SK-N-SH (cell line): ENCODE results near the gene MAMDC2. TPM values are rescaled to one million over a fixed set of nuclear protein-coding genes. Genes with fewer than 3 reads are reported as not detected.

Source experiments
- CTCF ChIA-PET: fragments of 300-600, 350-600 bp; formaldehyde crosslinking; extraction: SDS; loops from one replicate; lab custom pipeline; 2021; lab: Yijun Ruan, JAX
- POLR2A ChIA-PET: fragments of 350-600 bp; sonication (Branson Sonifier 250); formaldehyde crosslinking; extraction: SDS; loops from one replicate; lab custom pipeline; 2020; ENCODE audit warnings: antibody characterized with exemption, inconsistent platforms; lab: Yijun Ruan, JAX
- DNase-seq: peaks from one replicate; pipeline ENCODE4 v3.0.0; 2012
- H2AFZ ChIP-seq: fragments of 200-600 bp; sonication (generic); 2 replicates; pipeline ENCODE4 v1.8.1; 2016; ENCODE audit warnings: antibody characterized with exemption, mild to moderate bottlenecking, low read depth
- H3F3A ChIP-seq: fragments of 200-600 bp; sonication (generic); replicated peaks from 2 replicates; pipeline ENCODE3; 2016; ENCODE audit warnings: antibody characterized with exemption, mild to moderate bottlenecking; ENCODE audit not compliant: insufficient read depth
- H3K27ac ChIP-seq, 2 experiments: fragments of 200-500 bp in 1 of 2; fragments of 200-600 bp in 1 of 2; sonication (Bioruptor generic) in 1 of 2; sonication (generic), shearing (Covaris generic) in 1 of 2; 2 replicates each; pipeline versions ENCODE4 v1.5.1 to v1.6.1; 2014 to 2016; ENCODE audit warnings: low read depth in 2 of 2, inconsistent platforms in 1 of 2, low read length in 1 of 2, mild to moderate bottlenecking in 1 of 2, mixed read lengths in 1 of 2
- H3K27me3 ChIP-seq: fragments of 200-600 bp; sonication (generic), shearing (Covaris generic); 2 replicates; pipeline ENCODE4 v1.6.1; 2016; ENCODE audit warnings: mixed run types; ENCODE audit not compliant: insufficient read depth
- H3K36me3 ChIP-seq, 2 experiments: fragments of 200-500 bp in 1 of 2; fragments of 200-600 bp in 1 of 2; sonication (Bioruptor generic) in 1 of 2; sonication (generic) in 1 of 2; replicated peaks in 1 of 2; 2 replicates each; pipeline versions ENCODE3 to v1.5.1; 2014 to 2016; ENCODE audit warnings: low read length in 1 of 2, mild to moderate bottlenecking in 1 of 2; ENCODE audit not compliant: insufficient read depth in 2 of 2, control insufficient read depth in 1 of 2
- H3K4me1 ChIP-seq, 2 experiments: fragments of 200-500 bp in 1 of 2; fragments of 200-600 bp in 1 of 2; sonication (Bioruptor generic) in 1 of 2; sonication (generic), shearing (Covaris generic) in 1 of 2; 2 replicates each; pipeline versions ENCODE4 v1.5.1 to v1.6.1; 2014 to 2016; ENCODE audit warnings: low read depth in 1 of 2, low read length in 1 of 2, mixed run types in 1 of 2; ENCODE audit not compliant: insufficient read depth in 2 of 2, control insufficient read depth in 1 of 2
- H3K4me2 ChIP-seq: fragments of 200-600 bp; sonication (generic), shearing (Covaris generic); 2 replicates; pipeline ENCODE4 v1.6.1; 2017; ENCODE audit warnings: mixed run types
- H3K4me3 ChIP-seq, 2 experiments: fragments of 200-500 bp in 1 of 2; fragments of 200-600 bp in 1 of 2; sonication (Bioruptor generic) in 1 of 2; sonication (generic), shearing (Covaris generic) in 1 of 2; 2 replicates each; pipeline versions ENCODE4 v1.5.1 to v1.8.1; 2014 to 2016; ENCODE audit warnings: low read depth in 2 of 2, inconsistent platforms in 1 of 2, low read length in 1 of 2, mild to moderate bottlenecking in 1 of 2, mixed read lengths in 1 of 2, moderate library complexity in 1 of 2
- H3K79me2 ChIP-seq: fragments of 200-600 bp; sonication (generic); 2 replicates; pipeline ENCODE4 v1.8.1; 2017; ENCODE audit warnings: mild to moderate bottlenecking; ENCODE audit not compliant: insufficient read depth
- H3K9ac ChIP-seq: fragments of 200-600 bp; sonication (generic); 2 replicates; pipeline ENCODE4 v1.6.1; 2017; ENCODE audit warnings: mixed run types
- H3K9me2 ChIP-seq: fragments of 200-600 bp; sonication (generic); 2 replicates; pipeline ENCODE4 v1.6.1; 2017; ENCODE audit warnings: mixed run types
- H3K9me3 ChIP-seq: fragments of 200-600 bp; sonication (generic); 2 replicates; pipeline ENCODE4 v1.6.1; 2017; ENCODE audit warnings: mixed run types, mild to moderate bottlenecking, moderate library complexity
- H4K20me1 ChIP-seq: fragments of 200-600 bp; sonication (generic); 2 replicates; pipeline ENCODE4 v1.6.1; 2017; ENCODE audit warnings: mild to moderate bottlenecking, mixed run types; ENCODE audit not compliant: insufficient read depth
- CHD2 ChIP-seq: fragments of 150-350 bp; IDR thresholded peaks from 2 replicates; pipeline ENCODE4 v1.6.1; 2018; ENCODE audit warnings: low read length; ENCODE audit not compliant: partially characterized antibody
- ELF1 ChIP-seq: IDR thresholded peaks from 2 replicates; pipeline ENCODE4 v1.4.0; 2012
- EP300 ChIP-seq, 2 experiments: IDR thresholded peaks; 2 replicates each; pipeline versions ENCODE4 v1.4.0 to v1.6.1; 2012; ENCODE audit warnings: borderline replicate concordance in 1 of 2, low read depth in 1 of 2, low read length in 1 of 2
- FOSL2 ChIP-seq: IDR thresholded peaks from 2 replicates; pipeline ENCODE4 v1.4.0; 2012; ENCODE audit warnings: low read depth, mild to moderate bottlenecking, moderate library complexity, borderline replicate concordance
- FOXM1 ChIP-seq: IDR thresholded peaks from 2 replicates; pipeline ENCODE4 v1.4.0; 2012; ENCODE audit warnings: low read depth, mild to moderate bottlenecking
- GATA2 ChIP-seq: sonication (generic); formaldehyde crosslinking; IDR thresholded peaks from 2 replicates; pipeline ENCODE4 v1.5.0; 2020; ENCODE audit warnings: mild to moderate bottlenecking, missing genetic modification reagents
- NRF1 ChIP-seq: IDR thresholded peaks from 2 replicates; pipeline ENCODE4 v1.6.1; 2012; ENCODE audit warnings: low read depth, mild to moderate bottlenecking, low read length
- RAD21 ChIP-seq: IDR thresholded peaks from 2 replicates; pipeline ENCODE4 v1.6.1; 2012; ENCODE audit warnings: mild to moderate bottlenecking, low read length
- RCOR1 ChIP-seq: fragments of 150-350 bp; IDR thresholded peaks from 2 replicates; pipeline ENCODE4 v1.6.1; 2017; ENCODE audit warnings: antibody characterized with exemption, low read length
- RXRA ChIP-seq: IDR thresholded peaks from 2 replicates; pipeline ENCODE4 v1.4.0; 2012; ENCODE audit warnings: low read depth, mild to moderate bottlenecking, borderline replicate concordance
- SIN3A ChIP-seq: IDR thresholded peaks from 2 replicates; pipeline ENCODE4 v1.6.1; 2012; ENCODE audit warnings: low read depth, mild to moderate bottlenecking, low read length, moderate library complexity, borderline replicate concordance
- TAF1 ChIP-seq: IDR thresholded peaks from 2 replicates; pipeline ENCODE4 v1.6.1; 2012; ENCODE audit warnings: low read depth, mild to moderate bottlenecking, low read length, moderate library complexity, borderline replicate concordance
- YY1 ChIP-seq: IDR thresholded peaks from 2 replicates; pipeline ENCODE4 v1.4.0; 2012; ENCODE audit warnings: low read depth, mild to moderate bottlenecking
- WGBS: methylation state at CpG from one replicate; pipeline ENCODE4 v1.1.6; 2017; ENCODE audit warnings: low lambda C conversion rate; 5-methylcytosine and 5-hydroxymethylcytosine counted together
- polyA plus RNA-seq, 3 experiments: library from polyadenylated mRNA; depleted of rRNA; stranded (reverse); fragments of >200 nt; gene quantifications; 2 replicates each; pipeline ENCODE4 v1.2.3, GENCODE V29; 2012
- TF ChIP-seq, protein P1 (sequence below): IDR thresholded peaks from 2 replicates; pipeline ENCODE4; 2012
- TF ChIP-seq, protein P2 (sequence below): fragments of 150-350 bp; IDR thresholded peaks from 2 replicates; pipeline ENCODE4 v1.6.1; 2017; ENCODE audit warnings: antibody characterized with exemption, low read length, low read depth, borderline replicate concordance
- TF ChIP-seq, protein P3 (sequence below): fragments of 150-350 bp; IDR thresholded peaks from 2 replicates; pipeline ENCODE4 v1.6.1; 2016; ENCODE audit warnings: mild to moderate bottlenecking, low read depth, low read length
- TF ChIP-seq, protein P4 (sequence below): IDR thresholded peaks from 2 replicates; pipeline ENCODE4 v1.4.0; 2012; ENCODE audit warnings: low read depth, borderline replicate concordance

The MAMDC2 gene
- polyA plus RNA-seq, 1 of the 3 experiments (the other 2 are of a cell fraction): not detected

DNA sequence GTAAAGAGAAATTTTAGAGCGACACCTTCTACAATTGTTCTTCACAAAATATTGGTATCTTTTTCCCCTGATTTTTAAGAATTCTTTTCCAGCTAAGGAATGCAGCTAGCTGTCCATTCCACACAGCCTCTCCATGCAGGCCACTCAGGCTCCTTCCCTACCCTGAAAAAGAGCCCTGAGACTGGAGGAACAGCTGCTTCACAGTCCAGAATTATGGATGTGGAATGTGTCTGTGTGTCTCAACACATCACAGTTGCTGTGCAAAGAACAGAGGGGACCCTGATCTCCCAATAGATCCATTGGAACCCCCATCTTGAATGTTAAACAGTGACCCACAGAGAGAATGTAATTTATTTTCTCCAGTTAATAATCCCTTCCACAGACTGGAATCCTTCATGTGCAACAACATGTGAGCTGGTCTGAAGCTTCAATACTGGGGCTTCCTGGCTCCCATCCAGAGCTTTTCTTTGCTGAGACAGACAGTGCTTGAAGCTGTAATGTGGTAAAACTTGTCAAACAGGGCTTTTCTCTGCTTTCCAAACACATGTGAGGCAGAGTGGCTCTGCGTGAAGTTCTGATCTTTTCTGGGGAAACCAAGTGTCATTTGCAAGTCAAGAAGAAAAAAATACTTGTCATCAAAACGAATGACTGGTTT lies 161.8 kb downstream of the MAMDC2 start (continued):
- TF ChIP-seq, protein P1, sequence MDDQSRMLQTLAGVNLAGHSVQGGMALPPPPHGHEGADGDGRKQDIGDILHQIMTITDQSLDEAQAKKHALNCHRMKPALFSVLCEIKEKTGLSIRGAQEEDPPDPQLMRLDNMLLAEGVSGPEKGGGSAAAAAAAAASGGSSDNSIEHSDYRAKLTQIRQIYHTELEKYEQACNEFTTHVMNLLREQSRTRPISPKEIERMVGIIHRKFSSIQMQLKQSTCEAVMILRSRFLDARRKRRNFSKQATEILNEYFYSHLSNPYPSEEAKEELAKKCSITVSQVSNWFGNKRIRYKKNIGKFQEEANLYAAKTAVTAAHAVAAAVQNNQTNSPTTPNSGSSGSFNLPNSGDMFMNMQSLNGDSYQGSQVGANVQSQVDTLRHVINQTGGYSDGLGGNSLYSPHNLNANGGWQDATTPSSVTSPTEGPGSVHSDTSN: no peak
- TF ChIP-seq ELF1 (no peak), RCOR1 (no peak), EP300 (IDR thresholded peaks at IDR 0.05; ENCODE audit: borderline replicate concordance in 1 of 2, low read depth in 1 of 2, low read length in 1 of 2) (no peak), RAD21 (no peak)
- TF ChIP-seq, protein P2, sequence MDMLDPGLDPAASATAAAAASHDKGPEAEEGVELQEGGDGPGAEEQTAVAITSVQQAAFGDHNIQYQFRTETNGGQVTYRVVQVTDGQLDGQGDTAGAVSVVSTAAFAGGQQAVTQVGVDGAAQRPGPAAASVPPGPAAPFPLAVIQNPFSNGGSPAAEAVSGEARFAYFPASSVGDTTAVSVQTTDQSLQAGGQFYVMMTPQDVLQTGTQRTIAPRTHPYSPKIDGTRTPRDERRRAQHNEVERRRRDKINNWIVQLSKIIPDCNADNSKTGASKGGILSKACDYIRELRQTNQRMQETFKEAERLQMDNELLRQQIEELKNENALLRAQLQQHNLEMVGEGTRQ: no peak
- TF ChIP-seq, protein P3, sequence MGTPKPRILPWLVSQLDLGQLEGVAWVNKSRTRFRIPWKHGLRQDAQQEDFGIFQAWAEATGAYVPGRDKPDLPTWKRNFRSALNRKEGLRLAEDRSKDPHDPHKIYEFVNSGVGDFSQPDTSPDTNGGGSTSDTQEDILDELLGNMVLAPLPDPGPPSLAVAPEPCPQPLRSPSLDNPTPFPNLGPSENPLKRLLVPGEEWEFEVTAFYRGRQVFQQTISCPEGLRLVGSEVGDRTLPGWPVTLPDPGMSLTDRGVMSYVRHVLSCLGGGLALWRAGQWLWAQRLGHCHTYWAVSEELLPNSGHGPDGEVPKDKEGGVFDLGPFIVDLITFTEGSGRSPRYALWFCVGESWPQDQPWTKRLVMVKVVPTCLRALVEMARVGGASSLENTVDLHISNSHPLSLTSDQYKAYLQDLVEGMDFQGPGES: no peak

DNA sequence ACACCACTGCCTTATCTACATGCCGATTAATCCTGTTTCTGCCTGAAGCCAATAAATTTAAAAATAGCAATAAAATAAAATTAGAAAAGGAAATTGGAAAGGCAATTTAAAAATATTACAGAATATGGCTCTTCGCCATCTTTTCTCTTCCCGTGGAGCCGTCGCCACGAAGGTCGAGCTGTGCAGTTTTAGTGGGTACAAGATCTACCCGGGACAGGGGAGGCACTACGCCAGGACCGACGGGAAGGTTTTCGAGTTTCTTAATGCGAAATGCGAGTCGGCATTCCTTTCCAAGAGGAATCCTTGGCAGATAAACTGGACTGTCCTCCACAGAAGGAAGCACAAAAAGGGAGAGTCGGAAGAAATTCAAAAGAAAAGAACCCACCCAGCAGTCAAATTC lies 173.4 kb downstream of the MAMDC2 start:
- H3K9me3 ChIP-seq: no peaks in the 10 kb centered on the region
- no peaks in the 10 kb centered on the region for H3K79me2 ChIP-seq
- H3K9ac ChIP-seq: no peak overlapping the region
- no peak overlapping the region for H3K27ac ChIP-seq
- no peaks in the 10 kb centered on the region for H4K20me1 ChIP-seq
- CTCF ChIA-PET: interaction anchor here (0.6 kb wide), 1 partner anchor 65 kb away, joined by 3 read pairs; no protein-coding TSS in a partner anchor
- peaks cover 9 to 12% of the 10 kb centered on the region in 2 experiments for H3K4me1 ChIP-seq
- no peak overlapping the region for H2AFZ ChIP-seq
- H3F3A ChIP-seq: peaks cover 8% of the 10 kb centered on the region
- H3K4me3 ChIP-seq: no peak overlapping the region
- peaks cover 0 to 7% of the 10 kb centered on the region in 2 experiments for H3K36me3 ChIP-seq
- TF ChIP-seq NRF1 (no peak), GATA2 (CRISPR knock-in tag) (no peak), RCOR1 (no peak), TAF1 (no peak), YY1 (no peak), EP300 (IDR thresholded peaks at IDR 0.05; ENCODE audit: borderline replicate concordance in 1 of 2, low read depth in 1 of 2, low read length in 1 of 2) (no peak), CHD2 (no peak), RXRA (no peak), SIN3A (no peak), FOSL2 (no peak), RAD21 (no peak), FOXM1 (no peak)
- TF ChIP-seq, protein P1: no peak
- TF ChIP-seq, protein P4, sequence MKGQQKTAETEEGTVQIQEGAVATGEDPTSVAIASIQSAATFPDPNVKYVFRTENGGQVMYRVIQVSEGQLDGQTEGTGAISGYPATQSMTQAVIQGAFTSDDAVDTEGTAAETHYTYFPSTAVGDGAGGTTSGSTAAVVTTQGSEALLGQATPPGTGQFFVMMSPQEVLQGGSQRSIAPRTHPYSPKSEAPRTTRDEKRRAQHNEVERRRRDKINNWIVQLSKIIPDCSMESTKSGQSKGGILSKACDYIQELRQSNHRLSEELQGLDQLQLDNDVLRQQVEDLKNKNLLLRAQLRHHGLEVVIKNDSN: no peak
- TF ChIP-seq, protein P3: no peak
- POLR2A ChIA-PET: no interaction called here
- WGBS: 96% methylated on average over 16 of the region's 16 CpGs
- no peaks in the 10 kb centered on the region for H3K9me2 ChIP-seq
- DNase-seq: no peak
- no peaks in the 10 kb centered on the region for H3K27me3 ChIP-seq
- H3K4me2 ChIP-seq: no peak overlapping the region
